GM19035 (cell line): ENCODE results near the gene SRCIN1.
"Not testable (repeated sequence)": the region's sequence is repeated elsewhere in the genome, so short reads cannot be mapped to it uniquely, and the experiment has no call there.

Experiments
- ATAC-seq: cut with Tn5 transposase; IDR thresholded peaks from one replicate; pipeline ENCODE4 v1.9.1; 2021; ENCODE audit not compliant: unreplicated experiment

The SRCIN1 gene

GRCh38 chr17:38550661-38551060, 55.1 kb downstream of the SRCIN1 start:
- no peak for ATAC-seq

GRCh38 chr17:38549285-38549684, 56.5 kb downstream of the SRCIN1 start:
- no peak for ATAC-seq

- no peak for ATAC-seq
Observed at GRCh38 chr17:38547444-38547843, 58.3 kb downstream of the SRCIN1 start.

- no peak for ATAC-seq
Observed at GRCh38 chr17:38546396-38546795, 59.4 kb downstream of the SRCIN1 start.

- ATAC-seq = no peak
Observed at GRCh38 chr17:38545531-38546225, 60.1 kb downstream of the SRCIN1 start.

- no peak for ATAC-seq
Observed at GRCh38 chr17:38544839-38545209, 60.9 kb downstream of the SRCIN1 start.

- no peak for ATAC-seq
Observed at GRCh38 chr17:38544175-38544838, 61.4 kb downstream of the SRCIN1 start.

GRCh38 chr17:38543403-38544174, 62.2 kb downstream of the SRCIN1 start:
- no peak for ATAC-seq

GRCh38 chr17:38542286-38542685, 63.5 kb downstream of the SRCIN1 start:
- no peak for ATAC-seq

- no peak for ATAC-seq
Observed at GRCh38 chr17:38541281-38541680, 64.5 kb downstream of the SRCIN1 start.

- no peak for ATAC-seq
Observed at GRCh38 chr17:38540514-38541045, 65.2 kb downstream of the SRCIN1 start.

GRCh38 chr17:38539386-38539785, 66.4 kb downstream of the SRCIN1 start:
- ATAC-seq = no peak

GRCh38 chr17:38538906-38539305, 66.8 kb downstream of the SRCIN1 start:
- no peak for ATAC-seq

- no peak for ATAC-seq
Observed at GRCh38 chr17:38536661-38537060, 69.1 kb downstream of the SRCIN1 start.

- ATAC-seq = no peak
Observed at GRCh38 chr17:38535886-38536285, 69.9 kb downstream of the SRCIN1 start.

GRCh38 chr17:38534498-38534885, 71.3 kb downstream of the SRCIN1 start:
- no peak for ATAC-seq

GRCh38 chr17:38533866-38534497, 71.8 kb downstream of the SRCIN1 start:
- no peak for ATAC-seq

GRCh38 chr17:38533241-38533640, 72.5 kb downstream of the SRCIN1 start:
- ATAC-seq = no peak

- ATAC-seq = no peak
Observed at GRCh38 chr17:38532451-38532850, 73.3 kb downstream of the SRCIN1 start.

- not testable (repeated sequence) for ATAC-seq
Observed at GRCh38 chr17:38531761-38532160, 74.0 kb downstream of the SRCIN1 start.

GRCh38 chr17:38530856-38531255, 74.9 kb downstream of the SRCIN1 start:
- ATAC-seq = not testable (repeated sequence)
